D721Med (cell line): ENCODE measurements around the gene MTFMT.

ENCODE experiments used
- DNase-seq: peaks from one replicate; pipeline ENCODE4 v3.0.0; 2011; ENCODE audit warnings: low spot score; ENCODE audit not compliant: insufficient read length
- FAIRE-seq: peaks from 2 replicates; lab custom pipeline; 2011; peaks lifted over from hg19 to GRCh38; lab: Jason Lieb, UNC
- CTCF ChIP-seq: IDR thresholded peaks from 2 replicates; pipeline ENCODE4 v1.5.1; 2012; ENCODE audit warnings: mild to moderate bottlenecking, control low read depth; ENCODE audit not compliant: insufficient read depth; ENCODE audit errors: missing control alignments

The MTFMT gene

GRCh38 chr15:65072027-65072426 lies 42.6 kb upstream of the MTFMT start:
- TF ChIP-seq CTCF = no peak
- DNase-seq (no peak), FAIRE-seq (no peak)

DNA sequence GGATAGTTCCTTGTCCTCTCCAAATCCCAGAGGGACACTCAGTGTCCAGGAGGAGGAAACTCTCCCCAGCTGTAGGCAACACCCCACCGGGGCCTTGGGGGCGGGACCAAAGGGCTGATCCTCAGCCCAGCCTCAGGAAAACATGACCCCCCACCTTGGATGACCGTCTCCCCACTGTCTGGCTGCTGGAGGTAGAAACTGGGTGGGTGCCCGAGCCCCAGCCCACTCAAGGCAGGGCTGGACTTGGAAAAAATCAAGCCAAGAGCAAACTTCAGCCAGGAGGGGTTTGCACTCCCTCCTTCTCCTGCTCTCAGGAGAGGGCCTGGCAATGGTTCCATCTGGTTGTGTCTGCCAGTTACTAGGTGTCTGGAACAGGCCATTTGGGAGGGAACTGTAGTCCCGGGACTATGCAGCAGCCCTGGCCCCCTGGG lies 42.0 kb upstream of the MTFMT start:
- no peak for TF ChIP-seq CTCF
- no peak for FAIRE-seq
- no peak for DNase-seq

DNA sequence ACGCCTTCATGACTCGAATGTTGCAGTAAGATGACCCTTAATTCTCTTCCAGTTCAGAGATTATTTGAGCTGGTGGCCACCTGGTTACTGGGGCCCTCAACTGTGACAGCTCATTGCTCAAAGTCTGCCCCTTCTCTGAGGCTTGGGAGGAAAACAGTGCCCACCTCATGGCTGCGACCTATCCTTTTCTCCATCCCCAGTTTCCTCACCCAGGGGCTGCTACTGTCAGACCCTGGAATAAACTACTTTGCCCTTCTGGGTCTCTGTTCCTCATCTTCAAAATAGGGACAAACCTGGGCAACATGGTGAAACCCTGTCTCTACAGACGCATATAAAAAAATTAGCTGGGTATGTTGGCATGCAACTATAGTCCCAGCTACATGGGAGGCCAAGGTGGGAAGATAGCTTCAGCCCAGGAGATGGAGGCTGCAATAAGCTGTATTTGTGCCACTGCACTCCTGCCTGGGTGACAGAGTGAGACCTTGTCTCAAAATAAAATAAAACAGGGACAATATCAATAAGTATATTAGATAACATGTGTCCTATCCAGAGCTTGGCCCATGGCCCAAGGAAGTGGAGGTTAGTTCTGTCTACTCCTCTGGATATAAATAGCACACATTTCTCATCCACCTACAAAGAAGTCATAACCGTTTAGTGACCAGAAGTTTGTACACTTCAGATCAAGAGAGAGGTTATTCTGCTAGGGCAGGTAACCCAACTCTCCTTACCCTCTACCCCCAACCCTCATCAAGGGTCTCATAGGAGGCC lies 40.5 kb upstream of the MTFMT start:
- FAIRE-seq = no peak
- TF ChIP-seq CTCF = no peak
- DNase-seq = no peak

DNA sequence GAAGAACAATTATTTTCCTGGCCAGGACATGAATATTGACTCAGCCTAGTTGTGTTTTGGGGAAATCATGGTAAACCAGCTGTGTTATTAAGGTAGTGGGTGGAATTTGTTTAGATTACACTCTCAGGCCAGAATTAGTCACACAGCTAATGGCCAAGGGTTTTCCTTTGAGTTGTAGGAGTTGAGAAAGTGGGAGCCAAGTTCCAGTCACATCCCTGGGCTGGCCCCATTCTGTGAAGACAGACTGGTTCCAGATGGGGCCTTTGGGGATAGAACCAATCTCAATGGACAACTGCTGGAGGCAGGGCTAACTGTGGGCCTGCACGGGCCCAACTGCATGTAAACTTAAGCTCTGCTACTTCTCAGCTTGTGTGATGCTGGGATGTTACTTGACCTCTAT lies 39.7 kb upstream of the MTFMT start:
- TF ChIP-seq CTCF = no peak
- DNase-seq (no peak), FAIRE-seq (no peak)

GRCh38 chr15:65068403-65068788 lies 39.0 kb upstream of the MTFMT start:
- FAIRE-seq (no peak), DNase-seq (no peak)
- TF ChIP-seq CTCF = no peak

DNA sequence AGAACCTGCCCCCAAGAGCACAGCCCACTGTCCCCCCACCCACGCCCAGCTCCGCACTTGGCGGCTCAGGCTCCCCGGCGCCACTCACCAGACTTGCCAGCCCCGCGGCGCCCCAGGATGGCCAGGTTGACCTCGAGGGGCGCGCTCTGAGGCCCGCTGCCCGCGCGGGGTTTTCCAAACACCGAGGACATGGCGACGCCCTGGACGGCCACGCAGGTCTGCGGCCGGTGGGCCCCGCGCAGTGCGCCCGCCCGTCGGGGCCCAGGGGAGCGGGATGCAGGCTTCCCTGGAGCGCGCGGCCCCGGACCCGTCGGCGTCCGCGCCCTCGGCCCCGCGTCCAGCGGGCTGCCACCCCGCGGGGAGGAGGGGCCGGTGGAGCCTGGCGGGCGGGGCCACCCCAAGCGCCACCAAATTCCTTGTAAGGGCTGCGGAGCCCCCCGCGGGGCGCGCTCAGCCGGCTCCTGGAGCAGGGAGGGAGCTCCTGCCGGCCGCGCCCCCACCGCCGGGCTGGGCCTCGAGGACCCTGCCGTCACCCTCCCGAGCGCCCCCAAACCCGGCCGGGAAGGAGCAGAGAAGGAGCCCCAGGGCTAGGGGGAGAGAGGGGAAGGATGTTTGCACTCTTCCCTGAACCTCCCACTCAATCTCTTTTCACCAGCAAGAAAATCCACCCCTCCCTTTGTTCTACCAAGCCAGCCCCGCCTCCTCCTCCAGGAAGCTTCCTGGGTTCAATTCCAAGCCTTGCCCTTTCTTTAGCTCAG lies 38.4 kb upstream of the MTFMT start, which contains the start of gene RASL12:
RASL12 (minus strand) TSS at position 347 of the 758 bp plus-strand sequence; CDS start at position 191, 156 bp downstream.
- DNase-seq (no peak), FAIRE-seq (no peak)
- TF ChIP-seq CTCF = no peak

DNA sequence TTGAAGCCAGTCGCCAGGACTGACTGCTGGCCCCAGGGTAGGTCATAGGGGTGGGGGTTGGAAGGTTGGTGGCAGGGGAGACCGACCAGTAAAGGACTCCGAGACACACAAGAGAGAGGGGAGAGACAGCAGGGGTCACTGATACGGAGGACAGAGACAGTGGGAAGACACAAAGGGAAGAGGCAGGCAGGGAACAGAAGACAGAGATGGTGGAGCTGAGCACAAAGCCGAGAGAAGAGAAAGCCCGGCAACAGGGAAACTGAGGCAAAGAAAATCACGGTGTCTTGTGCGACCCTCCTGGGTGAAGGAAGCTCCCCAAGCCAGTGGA lies 37.8 kb upstream of the MTFMT start:
- FAIRE-seq (no peak), DNase-seq (no peak)
- TF ChIP-seq CTCF = no peak
